Astrocyte of the cerebellum (primary cell): ENCODE results near the gene HNF4A.

ENCODE experiments used
- DNase-seq: peaks from one replicate; pipeline ENCODE4 v3.0.0-alpha.2; 2011; ENCODE audit warnings: low read depth
- H3K4me3 ChIP-seq: 2 replicates; pipeline ENCODE4 v1.5.1; 2011; ENCODE audit warnings: mild to moderate bottlenecking, low read depth, low read length, moderate library complexity
- CTCF ChIP-seq: IDR thresholded peaks from 2 replicates; pipeline ENCODE4 v1.5.1; 2012; ENCODE audit warnings: low read length, low read depth, moderate library complexity, mild to moderate bottlenecking; ENCODE audit errors: missing control alignments
- in situ Hi-C: cut with HindIII; loops from 2 replicates; pipeline ENCODE4 v1.10.0; 2017; ENCODE audit warnings: low sequenced_read_pairs

The HNF4A gene

GRCh38 chr20:44483112-44483511, 127.6 kb downstream of the HNF4A start:
- TF ChIP-seq CTCF: no peak
- DNase-seq: no peak
- no peak overlapping the region for H3K4me3 ChIP-seq
- in situ Hi-C loops: no loop called here
